T-helper 1 cell treated with Interleukin-12 subunit alpha and Interleukin-12 subunit beta and Interleukin-4 antibody, amounts not matched to agents 30 μg/mL and 1 μg/mL, for 36 hours (primary cell): ENCODE results near the gene HTRA1.

ENCODE experiments used
- H3K27ac Mint-ChIP-seq: one replicate; pipeline ENCODE4 v1.8.0; 2021; ENCODE audit warnings: mild to moderate bottlenecking, mixed read lengths
- H3K27me3 Mint-ChIP-seq: one replicate; pipeline ENCODE4 v1.8.0; 2021; ENCODE audit warnings: low read depth, mixed read lengths
- H3K36me3 Mint-ChIP-seq: one replicate; pipeline ENCODE4 v1.8.0; 2021; ENCODE audit warnings: low read depth, mixed read lengths
- H3K4me1 Mint-ChIP-seq: one replicate; pipeline ENCODE4 v1.8.0; 2021; ENCODE audit warnings: low read depth, mixed read lengths
- H3K4me3 Mint-ChIP-seq: one replicate; pipeline ENCODE4 v1.8.0; 2021; ENCODE audit warnings: mild to moderate bottlenecking, moderate library complexity, mixed read lengths
- H3K9me3 Mint-ChIP-seq: one replicate; pipeline ENCODE4 v1.8.0; 2021; ENCODE audit warnings: mixed read lengths

Gene HTRA1

DNA sequence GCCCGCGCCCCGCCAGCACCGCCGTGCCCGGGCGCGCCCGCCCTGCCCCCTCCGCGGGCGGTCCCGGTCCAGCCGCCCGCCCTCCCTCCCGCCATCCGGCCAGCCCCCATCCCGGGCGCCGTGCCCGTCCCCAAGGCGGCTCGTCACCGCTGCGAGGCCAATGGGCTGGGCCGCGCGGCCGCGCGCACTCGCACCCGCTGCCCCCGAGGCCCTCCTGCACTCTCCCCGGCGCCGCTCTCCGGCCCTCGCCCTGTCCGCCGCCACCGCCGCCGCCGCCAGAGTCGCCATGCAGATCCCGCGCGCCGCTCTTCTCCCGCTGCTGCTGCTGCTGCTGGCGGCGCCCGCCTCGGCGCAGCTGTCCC lies at the start of gene HTRA1:
Gene HTRA1, plus strand, starts transcription at position 187 of the 362 bp plus-strand sequence. Its CDS starts 100 bp downstream, at position 287.
- Mint-ChIP-seq H3K4me3 (peak within 1 kb of the TSS; percentile 65), H3K27me3 (peaks cover 67% of the 10 kb centered on the region), H3K36me3 (no peaks in the 10 kb centered on the region)

DNA sequence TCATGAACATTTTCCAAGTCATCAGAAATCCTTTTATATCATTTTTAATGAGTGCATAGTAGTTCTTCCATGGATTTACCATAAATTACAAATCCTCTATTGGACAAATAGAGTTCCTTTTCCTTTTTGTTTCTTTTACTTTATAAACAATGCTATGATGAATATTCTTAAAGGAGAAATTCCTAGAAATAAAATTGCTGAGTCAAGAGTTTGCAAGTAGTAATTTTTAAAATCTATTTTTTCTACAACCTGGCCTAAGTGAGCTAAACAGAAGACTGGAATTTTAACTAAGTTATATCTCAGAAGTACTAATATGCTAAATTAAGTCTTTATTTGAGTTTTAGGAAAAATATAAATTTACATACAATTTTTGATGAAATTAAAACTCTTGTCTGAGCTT lies 48.0 kb upstream of the HTRA1 start:
- peaks cover 5% of the 10 kb centered on the region for H3K4me1 Mint-ChIP-seq
- H3K36me3 Mint-ChIP-seq: peaks cover 2% of the 10 kb centered on the region
- peaks cover 4% of the 10 kb centered on the region for H3K27me3 Mint-ChIP-seq
- no peak overlapping the region for H3K4me3 Mint-ChIP-seq
- H3K27ac Mint-ChIP-seq: no peak overlapping the region
- no peaks in the 10 kb centered on the region for H3K9me3 Mint-ChIP-seq

More for the DNA sequence above, at the start of gene HTRA1:
- H3K4me1 Mint-ChIP-seq: peaks cover 6% of the 10 kb centered on the region
- H3K27ac Mint-ChIP-seq: no peak within 1 kb of the TSS
- H3K9me3 Mint-ChIP-seq: no peaks in the 10 kb centered on the region

DNA sequence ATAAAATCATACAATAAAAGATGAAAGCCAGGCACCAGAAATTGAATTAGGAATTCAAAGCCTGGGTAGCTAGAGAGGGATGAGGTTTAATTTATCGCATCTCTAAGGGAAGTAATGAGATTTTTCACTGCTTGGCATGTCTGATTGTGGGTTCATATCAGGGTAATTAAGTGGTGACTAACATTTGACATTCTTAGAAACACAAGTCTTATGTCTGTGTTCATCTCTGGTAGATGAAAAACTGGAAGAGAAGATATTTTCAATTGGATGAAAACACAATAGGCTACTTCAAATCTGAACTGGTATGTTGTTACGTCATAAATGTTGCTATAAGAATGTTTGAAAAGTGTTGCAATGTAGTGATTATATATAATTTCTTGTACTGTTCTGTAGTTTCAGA lies 43.7 kb upstream of the HTRA1 start:
- Mint-ChIP-seq H3K27ac (no peak overlapping the region), H3K27me3 (no peaks in the 10 kb centered on the region), H3K4me1 (peaks cover 20% of the 10 kb centered on the region), H3K4me3 (no peak overlapping the region), H3K9me3 (no peaks in the 10 kb centered on the region), H3K36me3 (peaks cover 7% of the 10 kb centered on the region)

DNA sequence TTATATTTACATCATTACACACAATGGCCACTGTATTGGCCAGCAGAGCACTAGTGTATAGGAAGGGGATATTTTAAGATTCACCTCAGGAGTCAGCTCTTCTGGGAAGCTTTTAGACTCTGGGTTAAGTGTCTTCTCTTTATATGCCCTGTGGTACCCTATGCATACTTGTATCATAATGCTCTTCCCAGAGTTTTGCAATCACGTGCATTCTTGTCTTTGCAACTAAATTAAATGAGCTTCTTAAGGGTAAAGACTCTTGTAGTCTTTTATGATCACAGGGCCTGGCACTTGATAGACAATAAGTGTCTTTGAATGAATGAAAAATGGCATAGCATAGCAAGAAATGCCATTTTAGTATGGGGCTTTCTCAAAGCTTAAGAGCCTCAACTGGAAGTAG lies 42.3 kb upstream of the HTRA1 start:
- Mint-ChIP-seq H3K9me3 (no peaks in the 10 kb centered on the region), H3K36me3 (peaks cover 7% of the 10 kb centered on the region), H3K4me3 (no peak overlapping the region), H3K27ac (no peak overlapping the region), H3K27me3 (no peaks in the 10 kb centered on the region), H3K4me1 (peaks cover 20% of the 10 kb centered on the region)

DNA sequence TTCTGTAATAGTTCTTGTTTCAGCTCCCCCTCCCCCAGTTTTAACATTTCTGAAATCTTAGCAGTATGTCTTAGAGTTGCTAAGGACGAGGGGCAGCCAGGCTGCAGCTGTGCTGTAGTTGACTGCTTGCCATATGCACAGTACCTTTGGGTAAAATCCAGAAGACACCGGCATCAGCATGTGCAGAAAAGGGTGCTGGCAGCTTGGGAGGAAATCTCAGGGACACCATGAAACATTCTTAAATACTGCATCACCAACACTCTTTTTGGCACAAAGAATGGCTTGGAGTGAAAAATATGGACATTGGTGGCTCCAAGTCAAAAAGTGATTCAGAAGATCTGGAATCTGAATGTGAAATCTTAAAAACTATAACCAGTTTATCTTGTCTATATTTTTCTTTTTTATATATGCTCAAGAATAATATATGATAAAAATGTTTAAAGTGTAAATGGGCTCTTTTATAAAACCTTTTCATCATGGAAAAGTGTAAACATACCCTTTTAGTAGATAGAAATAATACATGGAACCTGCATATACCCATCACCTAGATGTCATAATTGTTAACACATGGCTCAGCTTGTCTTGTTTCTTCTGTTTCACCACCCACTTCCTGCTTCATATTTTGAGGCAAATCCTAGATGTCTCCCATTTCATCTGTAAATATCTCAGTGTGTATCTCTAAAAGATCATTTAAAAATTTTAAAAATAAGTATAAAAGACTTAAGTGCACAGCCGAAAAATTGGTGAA lies 41.3 kb upstream of the HTRA1 start:
- Mint-ChIP-seq H3K9me3 (no peaks in the 10 kb centered on the region), H3K27me3 (no peaks in the 10 kb centered on the region), H3K27ac (no peak overlapping the region), H3K4me3 (no peak overlapping the region), H3K36me3 (peaks cover 5% of the 10 kb centered on the region), H3K4me1 (peaks cover 20% of the 10 kb centered on the region)

DNA sequence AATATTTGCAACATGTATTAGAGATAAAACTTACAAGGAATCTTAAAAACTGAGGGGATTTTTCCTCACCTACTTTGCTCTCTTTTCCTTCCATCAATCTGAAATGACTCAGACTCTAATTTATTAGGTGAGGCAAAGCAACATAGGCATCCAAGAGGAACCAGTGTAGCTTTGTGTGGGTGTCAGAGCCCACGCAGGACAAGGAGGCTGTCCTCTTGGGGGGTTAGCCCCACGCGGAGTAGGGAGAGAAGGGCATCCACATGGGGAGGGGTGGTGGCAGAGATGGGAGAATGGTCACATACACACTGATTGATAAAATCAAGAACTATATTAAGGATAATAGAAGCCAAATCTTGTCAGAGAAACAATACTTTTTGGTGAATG lies 40.7 kb upstream of the HTRA1 start:
- Mint-ChIP-seq H3K4me1 (peaks cover 20% of the 10 kb centered on the region), H3K4me3 (no peak overlapping the region), H3K27ac (no peak overlapping the region), H3K9me3 (no peaks in the 10 kb centered on the region), H3K36me3 (peaks cover 5% of the 10 kb centered on the region), H3K27me3 (no peaks in the 10 kb centered on the region)

DNA sequence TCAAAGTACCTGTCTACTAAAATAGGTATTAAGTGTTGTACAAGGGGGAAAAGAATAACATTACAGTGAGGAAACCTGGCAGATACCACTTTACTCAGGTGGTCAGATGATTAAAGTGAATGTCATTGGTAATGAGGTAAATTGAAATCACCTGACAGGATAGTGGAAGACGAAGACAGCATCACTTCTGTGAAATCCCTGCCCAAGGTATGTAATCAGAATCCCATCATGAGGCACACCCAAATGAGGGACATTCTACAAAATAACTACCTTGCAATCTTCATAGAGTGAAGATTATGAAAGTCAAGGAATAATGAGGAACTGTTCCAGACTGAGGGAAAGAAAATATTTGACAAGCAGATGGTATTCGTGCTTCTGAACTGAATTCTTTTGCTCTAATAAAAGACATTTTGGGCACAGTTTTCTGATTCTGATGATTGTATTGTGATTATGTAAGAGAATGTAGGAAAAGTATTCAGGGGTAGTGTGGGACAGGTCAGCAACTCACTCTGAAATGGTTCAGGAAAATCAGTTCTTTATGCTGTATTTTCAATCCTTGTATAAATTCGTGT lies 40.2 kb upstream of the HTRA1 start:
- Mint-ChIP-seq H3K4me3 (no peak overlapping the region), H3K9me3 (no peaks in the 10 kb centered on the region), H3K36me3 (peaks cover 5% of the 10 kb centered on the region), H3K27me3 (no peaks in the 10 kb centered on the region), H3K27ac (no peak overlapping the region), H3K4me1 (peaks cover 20% of the 10 kb centered on the region)

DNA sequence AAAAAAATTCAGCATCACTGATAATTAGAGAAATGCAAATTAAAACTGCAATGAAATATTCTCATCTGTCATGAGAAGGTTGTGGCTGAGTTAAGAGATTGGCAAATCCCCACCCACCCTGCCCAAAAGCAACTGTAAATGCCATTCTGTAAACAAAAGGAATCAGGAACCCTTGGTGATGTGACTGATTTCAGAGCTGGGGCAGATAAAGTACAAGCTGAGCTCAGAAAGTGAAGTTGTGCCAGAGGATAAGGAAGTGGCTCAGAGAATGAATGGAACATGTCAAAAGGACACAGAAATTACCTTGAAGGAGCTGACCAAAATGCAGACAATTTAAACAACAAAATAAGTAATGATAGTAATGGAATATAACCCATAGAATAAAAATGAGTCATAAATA lies 39.6 kb upstream of the HTRA1 start:
- H3K36me3 Mint-ChIP-seq: peaks cover 5% of the 10 kb centered on the region
- no peaks in the 10 kb centered on the region for H3K9me3 Mint-ChIP-seq
- peaks cover 20% of the 10 kb centered on the region for H3K4me1 Mint-ChIP-seq
- H3K27me3 Mint-ChIP-seq: no peaks in the 10 kb centered on the region
- H3K4me3 Mint-ChIP-seq: no peak overlapping the region
- no peak overlapping the region for H3K27ac Mint-ChIP-seq

DNA sequence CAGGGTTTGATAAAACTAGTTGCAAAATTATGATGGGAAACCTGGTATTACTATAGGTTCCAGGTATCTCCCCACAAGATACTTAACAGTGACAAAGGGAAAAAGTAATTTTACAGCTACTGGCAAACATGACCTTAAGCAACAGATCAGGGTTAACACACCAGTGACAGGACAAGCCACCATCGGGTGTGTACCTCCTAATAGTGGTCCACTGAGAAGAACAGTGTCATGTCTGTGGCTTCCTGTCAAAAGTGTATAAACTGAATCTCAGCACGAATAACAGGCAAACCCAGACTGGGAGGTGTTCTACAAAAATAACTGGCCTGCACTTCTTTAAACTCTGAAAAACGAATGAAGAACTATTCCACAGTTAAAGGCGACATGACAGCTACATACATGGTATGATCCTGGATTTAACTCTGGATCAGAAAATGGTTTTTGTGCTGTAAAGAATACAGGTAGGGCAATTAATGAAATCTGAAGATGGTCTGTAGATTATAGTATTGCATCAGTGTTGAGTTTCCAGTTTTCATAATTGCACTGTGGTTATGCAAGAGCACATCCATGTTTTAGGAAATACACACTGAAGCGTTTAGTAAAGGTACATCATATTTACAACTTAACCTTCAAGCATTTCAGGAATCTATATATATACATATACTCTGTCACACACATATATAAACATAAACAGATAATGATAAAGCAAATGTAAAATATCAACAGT lies 38.9 kb upstream of the HTRA1 start:
- H3K27ac Mint-ChIP-seq: no peak overlapping the region
- H3K4me3 Mint-ChIP-seq: no peak overlapping the region
- peaks cover 17% of the 10 kb centered on the region for H3K4me1 Mint-ChIP-seq
- H3K36me3 Mint-ChIP-seq: peaks cover 5% of the 10 kb centered on the region
- no peaks in the 10 kb centered on the region for H3K27me3 Mint-ChIP-seq
- H3K9me3 Mint-ChIP-seq: no peaks in the 10 kb centered on the region

DNA sequence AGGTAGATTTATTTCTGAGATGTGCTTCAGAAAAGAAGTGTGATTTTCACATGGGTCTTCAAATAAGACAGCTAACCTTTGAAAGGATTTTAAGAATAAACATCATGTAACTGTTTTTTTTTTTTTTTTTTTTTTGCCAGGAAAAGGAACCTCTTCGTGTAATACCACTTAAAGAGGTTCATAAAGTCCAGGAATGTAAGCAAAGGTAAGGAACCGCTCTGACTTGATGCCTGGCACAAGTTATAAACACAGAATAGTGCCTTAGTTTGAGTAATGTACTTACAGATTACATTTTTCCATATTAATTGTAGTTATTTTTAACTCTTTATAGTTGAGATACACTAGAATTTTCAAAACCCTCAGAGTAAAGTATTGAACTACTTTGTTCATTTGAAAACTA lies 37.3 kb upstream of the HTRA1 start:
- H3K4me3 Mint-ChIP-seq: no peak overlapping the region
- no peaks in the 10 kb centered on the region for H3K9me3 Mint-ChIP-seq
- H3K4me1 Mint-ChIP-seq: peaks cover 17% of the 10 kb centered on the region
- peaks cover 5% of the 10 kb centered on the region for H3K36me3 Mint-ChIP-seq
- H3K27me3 Mint-ChIP-seq: no peaks in the 10 kb centered on the region
- H3K27ac Mint-ChIP-seq: no peak overlapping the region

DNA sequence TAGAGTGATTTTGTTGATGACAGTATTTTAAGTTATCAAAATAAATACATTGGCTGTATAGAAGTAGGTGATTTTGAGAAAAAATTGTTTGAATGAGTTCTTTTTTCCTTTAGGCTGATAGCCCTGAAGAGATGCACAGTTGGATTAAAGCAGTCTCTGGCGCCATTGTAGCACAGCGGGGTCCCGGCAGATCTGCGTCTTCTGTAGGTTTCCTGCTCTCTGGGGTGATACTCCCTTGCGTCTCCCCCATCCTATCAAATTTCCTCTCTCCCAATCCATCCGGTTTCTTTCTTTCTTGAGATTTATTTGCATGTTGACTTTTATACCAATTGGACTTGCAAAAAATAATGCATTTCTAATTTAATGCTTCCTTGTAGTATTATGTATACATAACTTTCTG lies 34.5 kb upstream of the HTRA1 start:
- no peaks in the 10 kb centered on the region for H3K9me3 Mint-ChIP-seq
- H3K36me3 Mint-ChIP-seq: no peaks in the 10 kb centered on the region
- H3K4me3 Mint-ChIP-seq: no peak overlapping the region
- peaks cover 10% of the 10 kb centered on the region for H3K4me1 Mint-ChIP-seq
- H3K27ac Mint-ChIP-seq: no peak overlapping the region
- H3K27me3 Mint-ChIP-seq: no peaks in the 10 kb centered on the region

DNA sequence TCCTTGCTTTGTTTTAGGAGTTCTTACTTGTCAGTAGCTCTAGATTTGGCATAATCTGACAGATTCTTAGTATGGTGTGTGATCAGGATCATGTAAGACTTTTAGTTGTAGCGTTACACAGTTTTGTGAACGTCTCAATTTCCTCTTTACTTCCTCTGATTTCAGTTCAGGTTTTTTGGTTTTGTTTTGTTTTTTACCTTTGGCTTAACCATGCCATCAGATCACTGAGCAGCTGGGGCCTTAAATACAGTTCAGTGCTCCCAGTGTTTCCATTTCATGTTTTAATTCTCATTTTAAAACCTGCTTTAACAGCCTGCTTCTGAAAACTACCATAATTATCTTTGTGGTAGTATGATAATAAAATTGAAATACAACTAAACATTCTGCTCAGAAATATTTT lies 34.1 kb upstream of the HTRA1 start:
- no peaks in the 10 kb centered on the region for H3K36me3 Mint-ChIP-seq
- H3K9me3 Mint-ChIP-seq: no peaks in the 10 kb centered on the region
- peaks cover 5% of the 10 kb centered on the region for H3K4me1 Mint-ChIP-seq
- no peak overlapping the region for H3K27ac Mint-ChIP-seq
- H3K27me3 Mint-ChIP-seq: no peaks in the 10 kb centered on the region
- no peak overlapping the region for H3K4me3 Mint-ChIP-seq

DNA sequence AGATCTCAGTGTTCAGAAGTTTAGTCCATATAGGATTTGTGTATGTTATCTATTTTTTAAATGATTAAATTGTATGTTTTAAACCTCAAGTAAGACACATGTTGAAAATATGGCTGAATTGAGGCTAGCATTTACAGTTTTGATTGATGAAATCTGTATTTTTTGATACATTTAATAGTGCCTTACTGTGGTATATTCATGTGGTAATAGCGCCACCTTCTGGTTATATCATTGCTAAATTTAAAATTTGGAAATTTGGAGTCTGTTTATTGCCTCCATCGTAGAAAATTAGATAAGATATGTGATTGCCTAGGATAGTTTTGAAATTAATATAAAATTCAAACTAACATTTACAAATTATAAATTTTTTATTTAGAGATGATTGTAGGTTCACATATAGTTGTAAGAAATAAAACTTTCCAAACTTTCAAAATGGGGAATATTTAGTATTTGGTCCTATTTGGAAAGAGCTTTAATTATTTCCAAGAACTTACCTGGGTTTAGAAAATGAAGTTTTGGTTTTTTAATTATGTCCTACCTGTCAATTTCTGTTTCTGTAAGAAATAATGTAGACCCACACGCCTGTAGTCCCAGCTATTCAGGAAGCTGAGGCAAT lies 26.0 kb upstream of the HTRA1 start:
- H3K4me3 Mint-ChIP-seq: no peak overlapping the region
- H3K9me3 Mint-ChIP-seq: no peaks in the 10 kb centered on the region
- no peaks in the 10 kb centered on the region for H3K27me3 Mint-ChIP-seq
- H3K36me3 Mint-ChIP-seq: no peaks in the 10 kb centered on the region
- no peak overlapping the region for H3K27ac Mint-ChIP-seq
- H3K4me1 Mint-ChIP-seq: no peaks in the 10 kb centered on the region

DNA sequence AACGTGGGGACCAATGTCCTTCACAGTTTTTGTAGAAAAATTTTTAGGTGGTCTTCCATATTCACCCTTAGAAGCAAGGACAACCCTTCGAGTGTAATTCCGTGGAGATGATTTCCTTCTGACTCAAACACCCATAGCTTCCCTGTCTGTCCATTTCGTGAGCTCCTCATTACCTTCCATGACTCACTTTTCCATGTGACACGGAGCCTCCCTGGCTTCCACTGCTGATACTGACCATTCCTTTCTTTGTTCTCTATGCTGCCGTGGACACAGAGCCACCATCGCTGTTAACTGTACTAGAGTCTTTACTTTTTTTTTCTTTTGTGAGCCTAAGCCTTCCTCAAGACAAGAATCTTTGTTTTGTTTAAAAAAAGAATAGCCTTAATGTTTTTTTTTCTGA lies 19.4 kb upstream of the HTRA1 start:
- no peaks in the 10 kb centered on the region for H3K4me1 Mint-ChIP-seq
- no peaks in the 10 kb centered on the region for H3K9me3 Mint-ChIP-seq
- H3K4me3 Mint-ChIP-seq: no peak overlapping the region
- H3K27me3 Mint-ChIP-seq: peaks cover 6% of the 10 kb centered on the region
- no peak overlapping the region for H3K27ac Mint-ChIP-seq
- H3K36me3 Mint-ChIP-seq: no peaks in the 10 kb centered on the region

DNA sequence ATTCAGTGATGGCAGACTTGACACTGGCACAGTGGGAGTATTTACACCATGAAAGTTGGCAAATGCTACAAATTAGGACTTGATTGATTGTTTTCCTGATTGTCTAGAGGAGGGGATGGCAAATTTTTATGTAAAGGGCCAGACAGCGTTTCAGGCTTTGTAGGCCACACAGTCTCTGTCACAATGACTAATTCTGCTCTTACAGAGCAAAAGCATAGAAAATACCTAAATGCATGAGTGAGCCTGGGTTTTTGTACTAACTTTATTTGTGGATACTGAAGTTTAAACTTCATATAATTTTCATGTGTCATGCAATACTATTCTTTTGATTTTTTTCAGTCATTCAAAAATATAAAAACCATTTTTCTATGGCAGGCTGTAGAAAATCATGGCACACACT lies 15.9 kb upstream of the HTRA1 start:
- no peak overlapping the region for H3K27ac Mint-ChIP-seq
- no peak overlapping the region for H3K4me3 Mint-ChIP-seq
- H3K4me1 Mint-ChIP-seq: no peaks in the 10 kb centered on the region
- no peaks in the 10 kb centered on the region for H3K9me3 Mint-ChIP-seq
- H3K27me3 Mint-ChIP-seq: peaks cover 18% of the 10 kb centered on the region
- no peaks in the 10 kb centered on the region for H3K36me3 Mint-ChIP-seq
